IPS-18c (cell line): ENCODE measurements around the gene DRICH1.
"Not testable (repeated sequence)": the region's sequence is repeated elsewhere in the genome, so short reads cannot be mapped to it uniquely, and the experiment has no call there.

Experiments
- H3K4me3 ChIP-seq: 2 replicates; pipeline ENCODE4 v1.7.0; 2013; ENCODE audit warnings: low read depth, mild to moderate bottlenecking, low read length, moderate library complexity; ENCODE audit not compliant: insufficient read depth
- H3K9me3 ChIP-seq: one replicate; pipeline ENCODE4 v1.6.1; 2013; ENCODE audit warnings: mild to moderate bottlenecking, low read length, moderate library complexity; ENCODE audit not compliant: control insufficient read depth, insufficient read depth

Gene DRICH1

GRCh38 chr22:23609983-23610781, 21.9 kb downstream of the DRICH1 start:
- H3K9me3 ChIP-seq, result no peaks in the 10 kb centered on the region
- H3K4me3 ChIP-seq, result no peak overlapping the region

GRCh38 chr22:23608583-23608982, 23.5 kb downstream of the DRICH1 start:
- H3K4me3 ChIP-seq, result no peak overlapping the region
- no peaks in the 10 kb centered on the region for H3K9me3 ChIP-seq

- H3K9me3 ChIP-seq, result no peaks in the 10 kb centered on the region
- no peak overlapping the region for H3K4me3 ChIP-seq
Measured at GRCh38 chr22:23606204-23607131, 25.7 kb downstream of the DRICH1 start.

GRCh38 chr22:23604939-23605712, 27.0 kb downstream of the DRICH1 start:
- no peaks in the 10 kb centered on the region for H3K9me3 ChIP-seq
- H3K4me3 ChIP-seq, result no peak overlapping the region

- Histone ChIP-seq H3K9me3 (no peaks in the 10 kb centered on the region), H3K4me3 (no peak overlapping the region)
Measured at GRCh38 chr22:23603266-23603665, 28.9 kb downstream of the DRICH1 start.

GRCh38 chr22:23598805-23599518, 33.2 kb downstream of the DRICH1 start:
- Histone ChIP-seq H3K9me3 (no peaks in the 10 kb centered on the region), H3K4me3 (no peak overlapping the region)

- not testable (repeated sequence) for H3K9me3 ChIP-seq, H3K4me3 ChIP-seq
Measured at GRCh38 chr22:23597576-23598268, 34.4 kb downstream of the DRICH1 start.

- H3K4me3 ChIP-seq, H3K9me3 ChIP-seq: not testable (repeated sequence)
Measured at GRCh38 chr22:23595904-23596303, 36.2 kb downstream of the DRICH1 start.

GRCh38 chr22:23591846-23592245, 40.3 kb downstream of the DRICH1 start:
- Histone ChIP-seq H3K4me3 (no peak overlapping the region), H3K9me3 (no peaks in the 10 kb centered on the region)

- Histone ChIP-seq H3K4me3 (no peak overlapping the region), H3K9me3 (no peaks in the 10 kb centered on the region)
Measured at GRCh38 chr22:23591201-23591791, 40.8 kb downstream of the DRICH1 start.

GRCh38 chr22:23583836-23584235, 48.3 kb downstream of the DRICH1 start:
- Histone ChIP-seq H3K4me3 (no peak overlapping the region), H3K9me3 (no peaks in the 10 kb centered on the region)

- Histone ChIP-seq H3K4me3 (no peak overlapping the region), H3K9me3 (peaks cover 1% of the 10 kb centered on the region)
Measured at GRCh38 chr22:23583153-23583552, 49.0 kb downstream of the DRICH1 start.

- no peak overlapping the region for H3K4me3 ChIP-seq
- H3K9me3 ChIP-seq, result peaks cover 2% of the 10 kb centered on the region
Measured at GRCh38 chr22:23581260-23581650, 50.9 kb downstream of the DRICH1 start.

- Histone ChIP-seq H3K4me3 (no peak overlapping the region), H3K9me3 (peaks cover 2% of the 10 kb centered on the region)
Measured at GRCh38 chr22:23580576-23581259, 51.4 kb downstream of the DRICH1 start.

GRCh38 chr22:23579870-23580575, 52.1 kb downstream of the DRICH1 start, which contains the start of gene IGLL1:
Gene IGLL1, minus strand, starts transcription at chr22:23580290. Its CDS starts 100 bp downstream, at chr22:23580190.
- H3K9me3 ChIP-seq, result peaks cover 2% of the 10 kb centered on the region
- no peak within 1 kb of the TSS for H3K4me3 ChIP-seq
